Measurements from ENCODE around the gene MPZL2.

DNA sequence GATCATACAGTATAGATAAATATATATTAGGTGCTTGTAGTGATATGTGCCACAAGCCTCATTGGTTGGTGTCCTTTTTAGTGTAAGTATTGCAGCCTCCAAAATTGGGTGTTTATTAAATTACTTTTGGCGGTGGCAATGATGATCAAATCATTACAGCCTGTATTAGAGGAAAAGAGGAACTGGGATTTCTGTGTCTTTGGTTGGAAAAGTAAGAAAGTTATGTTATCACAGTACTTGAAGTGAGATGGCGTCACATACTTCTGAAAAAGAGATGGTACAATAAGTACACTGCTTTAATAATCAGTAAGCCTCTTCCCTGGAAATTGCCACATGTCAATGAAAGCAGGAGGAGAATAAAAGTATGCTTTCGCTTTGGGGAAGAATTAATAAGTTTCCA lies 11.4 kb downstream of the MPZL2 start:
- TF ChIP-seq, protein P1, sequence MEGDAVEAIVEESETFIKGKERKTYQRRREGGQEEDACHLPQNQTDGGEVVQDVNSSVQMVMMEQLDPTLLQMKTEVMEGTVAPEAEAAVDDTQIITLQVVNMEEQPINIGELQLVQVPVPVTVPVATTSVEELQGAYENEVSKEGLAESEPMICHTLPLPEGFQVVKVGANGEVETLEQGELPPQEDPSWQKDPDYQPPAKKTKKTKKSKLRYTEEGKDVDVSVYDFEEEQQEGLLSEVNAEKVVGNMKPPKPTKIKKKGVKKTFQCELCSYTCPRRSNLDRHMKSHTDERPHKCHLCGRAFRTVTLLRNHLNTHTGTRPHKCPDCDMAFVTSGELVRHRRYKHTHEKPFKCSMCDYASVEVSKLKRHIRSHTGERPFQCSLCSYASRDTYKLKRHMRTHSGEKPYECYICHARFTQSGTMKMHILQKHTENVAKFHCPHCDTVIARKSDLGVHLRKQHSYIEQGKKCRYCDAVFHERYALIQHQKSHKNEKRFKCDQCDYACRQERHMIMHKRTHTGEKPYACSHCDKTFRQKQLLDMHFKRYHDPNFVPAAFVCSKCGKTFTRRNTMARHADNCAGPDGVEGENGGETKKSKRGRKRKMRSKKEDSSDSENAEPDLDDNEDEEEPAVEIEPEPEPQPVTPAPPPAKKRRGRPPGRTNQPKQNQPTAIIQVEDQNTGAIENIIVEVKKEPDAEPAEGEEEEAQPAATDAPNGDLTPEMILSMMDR (IDR thresholded peaks at IDR 0.05 in 4 of 5, conservative IDR thresholded peaks at IDR 0.05 in 1 of 5): no peak
- no peak for TF ChIP-seq POLR2A (IDR thresholded peaks at IDR 0.05)

All from gastrocnemius medialis (tissue), 4 donors.